Aorta (tissue), 5 donors: ENCODE results near the gene LPAR1. TPM values are rescaled to one million over a fixed set of nuclear protein-coding genes. Genes with fewer than 3 reads are reported as not detected.

ENCODE experiments used
- ATAC-seq: fragments of 200-7000 bp; cut with Tn5 transposase; one replicate; pipeline ENCODE4 v1.9.1; 2022; ENCODE audit warnings: moderate library complexity; ENCODE audit not compliant: low FRiP score
- DNase-seq, 2 donors: peaks; one replicate each; pipeline ENCODE4 v3.0.0-alpha.2; 2020
- H3K27ac ChIP-seq, 2 donors: one replicate each; pipeline ENCODE4 v1.5.1; 2013; ENCODE audit warnings: low read length in 2 of 2, mild to moderate bottlenecking in 2 of 2, moderate library complexity in 2 of 2, control low read depth in 1 of 2, inconsistent platforms in 1 of 2, low read depth in 1 of 2
- H3K27me3 ChIP-seq, 2 donors: one replicate each; pipeline ENCODE4 v1.6.1; 2013; ENCODE audit warnings: control low read depth in 1 of 2, low read length in 1 of 2, mild to moderate bottlenecking in 1 of 2, moderate library complexity in 1 of 2; ENCODE audit not compliant: insufficient read depth in 2 of 2, control insufficient read depth in 1 of 2
- H3K36me3 ChIP-seq, 2 donors: one replicate each; pipeline ENCODE4 v1.6.1; 2013; ENCODE audit warnings: control low read depth in 1 of 2, low read length in 1 of 2, mild to moderate bottlenecking in 1 of 2; ENCODE audit not compliant: insufficient read depth in 2 of 2, control insufficient read depth in 1 of 2
- H3K4me1 ChIP-seq, 2 donors: one replicate each; pipeline ENCODE4 v1.6.1; 2013; ENCODE audit warnings: low read length in 2 of 2, control low read depth in 1 of 2, mild to moderate bottlenecking in 1 of 2, moderate library complexity in 1 of 2; ENCODE audit not compliant: insufficient read depth in 2 of 2, control insufficient read depth in 1 of 2
- H3K4me3 ChIP-seq, 2 donors: one replicate each; pipeline ENCODE4 v1.5.1; 2013; ENCODE audit warnings: low read length in 2 of 2, control low read depth in 1 of 2, mild to moderate bottlenecking in 1 of 2
- H3K9me3 ChIP-seq: one replicate; pipeline ENCODE4 v1.6.1; 2013; ENCODE audit warnings: mild to moderate bottlenecking, low read length; ENCODE audit not compliant: control insufficient read depth
- WGBS, 2 donors: extraction: QIAGEN DNeasy Blood & Tissue Kit; methylation state at CpG; one replicate each; pipeline ENCODE4 v1.1.7; 2013; 5-methylcytosine and 5-hydroxymethylcytosine counted together
- intact Hi-C, 2 donors: fragments of 100-400 bp; cut with DNase I; formaldehyde crosslinking; loops; one replicate each; pipeline versions ENCODE4 v1.14.2 to v1.15.0; 2022
- polyA plus RNA-seq, 2 donors: library from polyadenylated mRNA; stranded (reverse); fragments of 200-250 nt; gene quantifications; one replicate each; pipeline ENCODE4 v1.2.3, GENCODE V29; 2013
- total RNA-seq, 2 donors: library from RNA; stranded (reverse); fragmentation: NEBNext Ultra II Directional; extraction: Animal tissue kit (Norgen Biotek cat#: 25700); gene quantifications; one replicate each; pipeline ENCODE4 v1.2.1, GENCODE V29; 2021
- donor health status: healthy with polysubstance abuse.
- donor health status: Bipolar disorder and iron deficiency.
- donor health status: DM: no; HTN: no; CAD: no.
- donor health status: DM: no; HTN: no; CAD: no.
- donor health status: DM: yes; HTN: yes; CAD: no.

Gene LPAR1
- total and polyA plus RNA-seq, 4 donors, result 28.1 to 125 (median 94.4) TPM

GRCh38 chr9:110971234-110971633 is 67.0 kb downstream of the LPAR1 start:
- no peak for DNase-seq
- WGBS, 2 donors, result 87 to 89% methylated on average over 2 of the region's 2 CpGs
- Histone ChIP-seq H3K4me1 (peaks cover 0 to 3% of the 10 kb centered on the region in 2 donors), H3K27ac (no peak overlapping the region), H3K36me3 (peaks cover 0 to 2% of the 10 kb centered on the region in 2 donors), H3K4me3 (no peak overlapping the region), H3K27me3 (no peaks in the 10 kb centered on the region), H3K9me3 (no peaks in the 10 kb centered on the region)
- ATAC-seq, result no peak
- intact Hi-C loops, result no loop called here

DNA sequence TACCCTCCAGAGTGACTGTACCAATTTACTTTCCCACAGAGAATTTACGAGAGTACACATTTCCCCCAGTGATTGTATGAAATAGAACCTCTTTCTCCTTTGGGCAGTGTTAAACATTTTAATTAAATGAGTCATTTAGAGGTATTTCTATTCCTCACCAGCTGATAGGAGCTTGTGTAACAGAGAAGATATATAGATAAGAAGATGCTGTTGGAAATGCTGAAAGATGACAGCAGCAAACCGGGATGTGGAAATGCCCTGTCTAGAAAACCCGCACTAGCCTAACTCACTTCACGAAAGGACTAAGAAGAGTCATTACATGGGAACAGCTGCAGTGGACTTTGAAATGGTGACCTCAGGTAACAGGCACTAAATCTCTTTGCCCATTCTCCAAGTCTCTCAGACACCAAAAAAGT is 68.3 kb downstream of the LPAR1 start:
- Histone ChIP-seq H3K4me1 (peaks cover 0 to 3% of the 10 kb centered on the region in 2 donors), H3K4me3 (no peak overlapping the region), H3K9me3 (no peaks in the 10 kb centered on the region), H3K27me3 (no peaks in the 10 kb centered on the region), H3K27ac (peak overlapping the region in 1 of 2 donors; percentile 43), H3K36me3 (peaks cover 0 to 2% of the 10 kb centered on the region in 2 donors)
- WGBS, 2 donors, result 80 to 87% methylated on average over 4 of the region's 4 CpGs
- no peak for DNase-seq
- intact Hi-C loops, result no loop called here
- no peak for ATAC-seq

DNA sequence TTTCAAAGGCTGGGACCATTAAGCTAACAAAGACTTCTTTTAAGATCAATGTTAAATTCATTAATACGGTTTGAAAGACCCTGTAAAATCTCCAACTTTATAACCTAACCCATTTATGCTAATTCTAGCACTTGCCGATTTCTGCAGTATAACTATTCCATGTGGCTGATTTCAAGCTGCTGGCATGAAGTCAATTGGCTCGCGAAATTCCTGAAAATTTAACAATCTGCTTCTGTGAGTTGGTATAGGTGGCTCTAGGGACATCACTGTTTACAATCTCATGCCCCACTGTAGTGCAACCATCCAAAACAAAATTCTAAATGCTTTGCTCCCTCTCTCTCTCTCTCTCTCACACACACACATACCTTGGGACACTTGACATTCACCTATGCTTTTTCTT is 70.2 kb downstream of the LPAR1 start:
- Histone ChIP-seq H3K27ac (no peak overlapping the region), H3K4me3 (no peak overlapping the region), H3K9me3 (no peaks in the 10 kb centered on the region), H3K27me3 (no peaks in the 10 kb centered on the region), H3K36me3 (peaks cover 0 to 2% of the 10 kb centered on the region in 2 donors), H3K4me1 (no peaks in the 10 kb centered on the region)
- DNase-seq (no peak), ATAC-seq (no peak)
- 81 to 86% methylated on average over 4 of the region's 4 CpGs for WGBS, 2 donors
- intact Hi-C loops, result no loop called here

GRCh38 chr9:110967196-110967595 is 71.1 kb downstream of the LPAR1 start:
- intact Hi-C loops, result no loop called here
- 90 to 95% methylated on average over 2 of the region's 2 CpGs for WGBS, 2 donors
- Histone ChIP-seq H3K4me1 (peaks cover 0 to 3% of the 10 kb centered on the region in 2 donors), H3K27ac (no peak overlapping the region), H3K27me3 (no peaks in the 10 kb centered on the region), H3K4me3 (no peak overlapping the region), H3K9me3 (no peaks in the 10 kb centered on the region), H3K36me3 (peaks cover under 1% of the 10 kb centered on the region in 2 donors)
- ATAC-seq (no peak), DNase-seq (no peak)

- no peak for DNase-seq
- H3K36me3 ChIP-seq, result peaks cover 0 to 3% of the 10 kb centered on the region in 2 donors
- 88 to 91% methylated on average over 2 of the region's 2 CpGs for WGBS, 2 donors
- no peak overlapping the region for H3K4me3 ChIP-seq
- intact Hi-C loops, result no loop called here
- ATAC-seq, result no peak
- peaks cover 0 to 3% of the 10 kb centered on the region in 2 donors for H3K4me1 ChIP-seq
- no peak overlapping the region for H3K27ac ChIP-seq
- H3K9me3 ChIP-seq, result no peaks in the 10 kb centered on the region
- H3K27me3 ChIP-seq, result no peaks in the 10 kb centered on the region
Observed at GRCh38 chr9:110960288-110960687, 78.0 kb downstream of the LPAR1 start.

- ATAC-seq (no peak), DNase-seq (no peak)
- Histone ChIP-seq H3K27ac (no peak overlapping the region), H3K36me3 (peaks cover 0 to 3% of the 10 kb centered on the region in 2 donors), H3K4me1 (peaks cover 0 to 3% of the 10 kb centered on the region in 2 donors), H3K4me3 (no peak overlapping the region), H3K27me3 (no peaks in the 10 kb centered on the region), H3K9me3 (no peaks in the 10 kb centered on the region)
- 89 to 92% methylated on average over 1 of the region's 1 CpG for WGBS, 2 donors
- intact Hi-C loops, result no loop called here
Observed at GRCh38 chr9:110958847-110959246, 79.4 kb downstream of the LPAR1 start.

- H3K9me3 ChIP-seq, result no peaks in the 10 kb centered on the region
- ATAC-seq, result no peak
- intact Hi-C loops, result no loop called here
- H3K4me1 ChIP-seq, result peaks cover 2 to 3% of the 10 kb centered on the region in 2 donors
- DNase-seq, result no peak
- H3K36me3 ChIP-seq, result no peaks in the 10 kb centered on the region
- no peak overlapping the region for H3K27ac ChIP-seq
- WGBS, 2 donors, result 70 to 83% methylated on average over 1 of the region's 1 CpG
- H3K4me3 ChIP-seq, result no peak overlapping the region
- H3K27me3 ChIP-seq, result no peaks in the 10 kb centered on the region
Observed at GRCh38 chr9:110954822-110955291, 83.4 kb downstream of the LPAR1 start.

GRCh38 chr9:110952540-110952859 is 85.8 kb downstream of the LPAR1 start:
- Histone ChIP-seq H3K4me1 (peaks cover 2 to 3% of the 10 kb centered on the region in 2 donors), H3K27me3 (no peaks in the 10 kb centered on the region), H3K9me3 (no peaks in the 10 kb centered on the region), H3K36me3 (peaks cover 0 to under 1% of the 10 kb centered on the region in 2 donors), H3K4me3 (no peak overlapping the region), H3K27ac (no peak overlapping the region)
- intact Hi-C loops, result no loop called here
- WGBS, 2 donors, result 90 to 97% methylated on average over 4 of the region's 4 CpGs
- no peak for DNase-seq
- peak; percentile 19 for ATAC-seq

- intact Hi-C loops, result no loop called here
- Histone ChIP-seq H3K4me3 (no peak overlapping the region), H3K4me1 (peaks cover 3% of the 10 kb centered on the region in 2 donors), H3K9me3 (no peaks in the 10 kb centered on the region), H3K27me3 (no peaks in the 10 kb centered on the region), H3K36me3 (peaks cover 0 to 1% of the 10 kb centered on the region in 2 donors), H3K27ac (no peak overlapping the region)
- DNase-seq (no peak), ATAC-seq (peak; percentile 15)
- WGBS, 2 donors, result 57 to 58% methylated on average over 4 of the region's 4 CpGs
Observed at GRCh38 chr9:110951805-110952539, 86.3 kb downstream of the LPAR1 start.
